GM21447 (cell line): Measurements from ENCODE around the gene RAB43.

Source experiments
- ATAC-seq: cut with Tn5 transposase; IDR thresholded peaks from one replicate; pipeline ENCODE4 v1.9.1; 2021; ENCODE audit not compliant: unreplicated experiment

Gene RAB43

GRCh38 chr3:129061888-129062834 lies 59.4 kb downstream of the RAB43 start:
- no peak for ATAC-seq

- no peak for ATAC-seq
Observed at GRCh38 chr3:129061023-129061887, 60.3 kb downstream of the RAB43 start.

- no peak for ATAC-seq
Observed at GRCh38 chr3:129060276-129061022, 61.2 kb downstream of the RAB43 start, which contains the start of gene GP9. GP9 (plus strand) TSS chr3:129060779; CDS start chr3:129061740, 961 bp downstream.

- no peak for ATAC-seq
Observed at GRCh38 chr3:129059311-129059958, 62.2 kb downstream of the RAB43 start.

- ATAC-seq, result peak; percentile 59
Observed at GRCh38 chr3:129058441-129059200, 63.0 kb downstream of the RAB43 start.

GRCh38 chr3:129057249-129057648 lies 64.4 kb downstream of the RAB43 start:
- ATAC-seq, result no peak

GRCh38 chr3:129056451-129057173 lies 65.0 kb downstream of the RAB43 start:
- no peak for ATAC-seq

- no peak for ATAC-seq
Observed at GRCh38 chr3:129054605-129055104, 66.9 kb downstream of the RAB43 start.

GRCh38 chr3:129052675-129053074 lies 68.9 kb downstream of the RAB43 start:
- no peak for ATAC-seq

- no peak for ATAC-seq
Observed at GRCh38 chr3:129051871-129052340, 69.7 kb downstream of the RAB43 start.

- no peak for ATAC-seq
Observed at GRCh38 chr3:129050556-129051295, 70.9 kb downstream of the RAB43 start.

- ATAC-seq, result no peak
Observed at GRCh38 chr3:129047553-129047839, 74.1 kb downstream of the RAB43 start.

- no peak for ATAC-seq
Observed at GRCh38 chr3:129046732-129047552, 74.7 kb downstream of the RAB43 start.

- ATAC-seq, result no peak
Observed at GRCh38 chr3:129046037-129046731, 75.4 kb downstream of the RAB43 start.

- ATAC-seq, result no peak
Observed at GRCh38 chr3:129045675-129046036, 75.9 kb downstream of the RAB43 start.

- ATAC-seq, result no peak
Observed at GRCh38 chr3:129040579-129041300, 80.9 kb downstream of the RAB43 start.
